CMK (cell line): Measurements from ENCODE around the gene CCNI.
"Not testable (repeated sequence)": the region's sequence is repeated elsewhere in the genome, so short reads cannot be mapped to it uniquely, and the experiment has no call there.

Experiments
- DNase-seq: peaks from one replicate; pipeline ENCODE4 v3.0.0-alpha.2; 2010; ENCODE audit warnings: low read depth

CCNI gene

GRCh38 chr4:77080806-77081205 is 5.0 kb upstream of the CCNI start:
- DNase-seq = not testable (repeated sequence)

DNA sequence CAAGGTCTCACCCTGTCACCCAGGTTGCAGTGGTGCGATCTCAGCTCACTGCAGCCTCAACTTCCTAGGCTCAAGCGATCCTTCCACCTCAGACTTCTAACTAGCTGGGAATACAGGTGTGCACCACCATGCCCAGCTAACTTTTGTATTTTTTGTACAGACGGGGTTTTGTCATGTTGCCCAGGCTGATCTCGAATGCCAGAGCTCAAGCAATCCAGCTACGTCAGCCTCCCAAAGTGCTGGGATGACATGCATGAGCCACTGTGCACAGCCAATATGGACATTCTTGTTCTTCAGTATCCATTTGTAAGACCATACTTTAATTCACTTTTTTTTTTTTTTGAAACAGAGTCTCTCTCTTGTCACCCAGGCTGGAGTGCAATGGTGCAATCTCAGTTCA is 3.5 kb upstream of the CCNI start:
- no peak for DNase-seq

- DNase-seq = no peak
Measured at GRCh38 chr4:77078401-77078800, 2.6 kb upstream of the CCNI start.

DNA sequence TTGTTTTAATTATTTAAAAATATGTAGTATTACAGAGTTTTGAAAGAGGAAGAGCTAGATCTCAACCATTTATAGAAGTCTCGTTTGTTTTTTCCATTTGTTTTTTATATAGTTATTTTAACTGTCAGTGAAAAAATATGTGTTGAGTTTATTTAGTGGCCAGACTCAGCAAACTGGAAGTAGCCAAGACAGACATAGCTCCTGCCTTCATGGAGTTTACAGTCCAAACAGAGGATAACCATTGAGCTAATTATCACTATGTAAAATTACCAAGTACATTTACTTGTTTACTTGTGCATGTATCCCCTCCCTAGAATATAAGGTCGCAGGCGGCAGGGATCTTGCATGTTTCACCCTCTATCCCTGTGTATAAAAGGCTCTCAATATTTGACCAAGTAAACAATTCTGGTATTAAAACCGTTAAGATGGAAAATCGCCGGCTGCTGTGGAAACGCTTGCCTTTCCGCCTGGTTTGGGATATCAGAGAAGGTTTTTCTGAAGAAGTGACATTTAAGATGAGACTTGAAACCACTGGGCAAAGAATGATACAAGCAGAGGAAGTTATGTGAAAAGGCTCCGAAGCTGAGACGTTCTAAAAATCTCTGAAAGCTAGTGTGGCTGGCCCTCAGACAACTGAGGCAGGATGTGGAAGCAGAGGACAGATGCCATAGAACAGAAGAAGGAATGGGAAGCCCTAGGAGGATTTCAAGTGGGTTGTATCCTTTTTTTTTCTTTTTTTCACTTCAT is 1.3 kb upstream of the CCNI start:
- no peak for DNase-seq

GRCh38 chr4:77074981-77075855 is 571 bp downstream of the CCNI start:
- DNase-seq = peak; percentile 59

DNA sequence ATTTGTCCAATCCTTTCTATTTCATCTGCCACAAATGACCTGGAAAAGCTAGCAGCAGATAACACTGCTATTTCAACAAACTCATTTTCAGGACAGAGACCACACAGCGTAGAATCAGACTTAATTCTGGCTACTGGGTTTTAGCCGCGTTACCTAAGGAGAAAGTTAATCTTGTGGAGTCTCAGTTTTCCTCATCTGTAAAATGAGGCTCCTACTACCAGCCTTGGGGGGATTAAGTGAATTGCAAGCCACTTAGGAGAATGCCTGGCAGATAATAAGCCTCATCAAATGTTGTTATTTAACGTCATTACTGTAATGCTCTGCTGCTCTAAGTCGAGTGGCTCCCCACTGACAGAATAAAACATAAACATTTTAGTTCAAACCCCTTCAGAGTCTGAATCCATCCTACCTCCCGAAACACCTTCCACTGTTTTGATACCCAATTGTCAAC is 1.4 kb downstream of the CCNI start:
- no peak for DNase-seq

DNA sequence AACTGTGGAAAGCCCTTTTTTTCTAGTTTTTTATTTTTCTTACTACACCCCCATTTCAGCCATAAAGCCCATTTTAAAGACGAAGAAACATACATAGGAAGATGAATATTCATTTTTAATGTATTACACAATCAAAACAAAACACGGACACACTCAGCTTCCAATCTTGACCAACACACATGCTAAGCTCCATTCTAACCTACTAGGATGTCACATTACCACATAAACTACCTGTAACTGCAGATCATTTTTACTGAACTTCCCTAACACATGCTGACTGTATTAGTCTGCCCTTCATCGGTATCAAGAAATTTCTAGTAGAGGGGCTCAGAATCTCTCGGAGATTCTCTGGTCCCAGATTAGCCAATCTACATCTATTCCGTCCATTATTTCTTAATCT is 1.8 kb downstream of the CCNI start:
- DNase-seq = no peak

GRCh38 chr4:77073106-77073809 is 2.5 kb downstream of the CCNI start:
- DNase-seq = no peak

DNA sequence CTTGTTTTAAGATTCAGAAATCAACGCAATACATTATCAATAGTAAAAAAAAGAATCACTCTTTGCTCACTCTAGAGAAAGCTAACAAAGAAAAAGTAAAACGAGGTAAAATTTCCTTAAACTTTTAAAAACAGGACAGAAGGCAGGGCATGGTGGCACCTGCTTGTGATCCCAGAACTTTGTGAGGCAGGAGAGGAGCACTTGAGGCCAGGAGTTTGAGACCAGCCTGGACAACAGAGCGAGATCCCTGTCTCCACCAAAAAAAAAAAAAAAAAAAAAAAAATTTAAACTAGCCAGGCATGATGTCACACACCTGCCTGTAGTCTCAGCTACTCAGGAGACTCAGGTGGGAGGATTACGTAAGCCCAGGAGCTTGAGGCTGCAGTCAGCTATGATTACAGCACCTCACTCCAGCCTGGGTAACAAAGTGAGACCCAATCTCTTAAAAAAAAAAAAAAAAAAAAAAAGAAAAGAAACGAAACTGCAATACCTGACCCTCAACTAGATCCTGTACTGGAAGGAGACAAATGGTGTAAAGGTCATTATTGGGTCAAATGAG is 3.5 kb downstream of the CCNI start:
- DNase-seq = no peak

GRCh38 chr4:77069514-77069913 is 6.3 kb downstream of the CCNI start:
- not testable (repeated sequence) for DNase-seq

DNA sequence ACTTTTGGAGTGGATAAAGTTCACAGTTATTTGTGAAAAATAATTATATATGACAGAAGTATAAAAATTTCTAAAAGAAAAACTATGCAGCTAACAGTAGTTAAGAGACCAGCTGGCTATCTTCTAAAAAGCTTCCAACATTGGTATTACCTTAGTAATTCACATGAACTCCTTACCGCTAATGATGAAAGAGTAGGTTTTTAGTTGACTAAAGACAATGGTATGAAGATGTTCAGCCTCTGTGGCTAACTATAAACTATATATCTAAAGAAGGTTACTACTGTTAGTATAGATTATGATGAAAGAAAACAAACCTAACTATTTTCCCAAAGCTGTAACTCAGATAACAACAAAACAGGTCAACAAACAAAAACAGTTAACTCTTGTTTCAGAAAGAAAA is 10.4 kb downstream of the CCNI start:
- DNase-seq = no peak

DNA sequence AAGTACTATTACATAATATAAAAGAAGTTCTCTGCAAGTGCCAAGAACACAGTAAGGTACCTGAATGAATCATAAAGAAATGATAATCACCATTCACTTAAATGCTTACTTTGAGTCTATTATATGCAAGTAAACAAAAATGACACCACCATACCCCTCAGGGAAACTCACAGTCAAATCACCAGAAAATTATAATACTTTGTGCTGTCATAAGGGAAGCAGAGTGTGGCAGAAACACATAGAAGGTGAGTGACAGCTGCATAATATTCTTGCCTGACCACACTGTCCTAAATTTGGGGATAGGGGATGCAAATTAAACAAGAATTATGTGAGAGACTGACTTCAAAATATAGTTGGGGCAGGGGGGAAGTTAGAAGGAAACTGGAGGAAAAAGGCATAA is 12.9 kb downstream of the CCNI start:
- DNase-seq = no peak

DNA sequence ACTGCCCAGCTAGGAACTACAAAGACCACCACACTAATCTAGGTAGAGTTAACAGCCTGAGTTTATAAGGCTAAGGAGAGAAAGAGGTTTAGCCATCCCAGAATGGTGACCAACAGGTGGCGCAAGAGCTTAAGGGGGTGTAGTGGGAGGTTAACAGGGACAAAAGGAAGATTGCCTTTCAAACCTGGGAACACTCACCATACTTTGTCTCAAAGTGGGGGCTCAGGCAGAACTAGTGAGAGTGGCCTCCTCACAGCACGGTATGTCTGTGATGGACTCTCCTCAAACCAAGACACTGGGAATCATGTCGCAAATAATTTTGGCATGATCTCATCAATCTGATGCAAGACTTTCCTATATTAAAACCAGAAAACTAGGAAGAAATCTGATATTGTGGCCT is 23.4 kb downstream of the CCNI start:
- peak; percentile 52 for DNase-seq

- no peak for DNase-seq
Measured at GRCh38 chr4:77050962-77051361, 24.8 kb downstream of the CCNI start.

DNA sequence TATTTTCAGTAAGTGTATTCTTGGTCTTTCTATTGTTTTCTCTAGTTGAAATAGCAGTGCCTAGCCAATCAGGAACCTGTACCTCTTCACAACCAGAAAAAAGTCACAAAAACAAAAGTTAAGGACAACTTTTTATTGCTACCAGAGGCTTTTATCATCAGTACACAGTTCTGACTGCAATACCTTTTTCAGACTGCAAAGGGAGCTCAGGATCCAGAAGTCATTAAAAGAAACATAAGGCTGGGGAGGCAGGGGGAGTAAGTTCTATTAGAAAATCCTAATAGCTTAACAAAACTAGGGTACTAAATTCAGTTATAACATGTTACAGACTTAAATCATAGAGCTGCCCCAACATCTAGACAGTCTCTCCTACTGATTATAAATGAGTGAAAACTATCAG is 28.8 kb downstream of the CCNI start:
- no peak for DNase-seq

DNA sequence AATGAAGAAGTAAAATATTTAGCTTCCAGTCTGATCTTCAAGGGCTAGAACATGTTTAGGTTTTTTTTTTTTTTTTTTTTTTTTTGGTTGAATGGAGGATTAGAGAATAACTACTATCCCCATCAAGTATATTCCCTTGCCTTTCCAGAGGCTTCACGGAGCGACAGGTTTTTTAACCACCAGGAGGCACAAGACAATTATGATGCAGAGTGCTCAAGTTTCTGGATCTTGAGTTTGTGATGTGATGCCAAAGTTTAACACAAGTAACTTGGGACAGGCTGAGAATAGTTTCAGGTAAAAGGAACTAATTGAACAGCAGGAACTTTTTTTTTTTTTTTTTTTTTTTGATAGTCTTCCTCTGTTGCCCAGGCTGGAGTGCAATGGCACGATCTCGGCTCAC is 30.3 kb downstream of the CCNI start:
- DNase-seq = no peak

- DNase-seq = no peak
Measured at GRCh38 chr4:77044461-77045150, 31.2 kb downstream of the CCNI start.

GRCh38 chr4:77043507-77044136 is 32.2 kb downstream of the CCNI start:
- DNase-seq = no peak

DNA sequence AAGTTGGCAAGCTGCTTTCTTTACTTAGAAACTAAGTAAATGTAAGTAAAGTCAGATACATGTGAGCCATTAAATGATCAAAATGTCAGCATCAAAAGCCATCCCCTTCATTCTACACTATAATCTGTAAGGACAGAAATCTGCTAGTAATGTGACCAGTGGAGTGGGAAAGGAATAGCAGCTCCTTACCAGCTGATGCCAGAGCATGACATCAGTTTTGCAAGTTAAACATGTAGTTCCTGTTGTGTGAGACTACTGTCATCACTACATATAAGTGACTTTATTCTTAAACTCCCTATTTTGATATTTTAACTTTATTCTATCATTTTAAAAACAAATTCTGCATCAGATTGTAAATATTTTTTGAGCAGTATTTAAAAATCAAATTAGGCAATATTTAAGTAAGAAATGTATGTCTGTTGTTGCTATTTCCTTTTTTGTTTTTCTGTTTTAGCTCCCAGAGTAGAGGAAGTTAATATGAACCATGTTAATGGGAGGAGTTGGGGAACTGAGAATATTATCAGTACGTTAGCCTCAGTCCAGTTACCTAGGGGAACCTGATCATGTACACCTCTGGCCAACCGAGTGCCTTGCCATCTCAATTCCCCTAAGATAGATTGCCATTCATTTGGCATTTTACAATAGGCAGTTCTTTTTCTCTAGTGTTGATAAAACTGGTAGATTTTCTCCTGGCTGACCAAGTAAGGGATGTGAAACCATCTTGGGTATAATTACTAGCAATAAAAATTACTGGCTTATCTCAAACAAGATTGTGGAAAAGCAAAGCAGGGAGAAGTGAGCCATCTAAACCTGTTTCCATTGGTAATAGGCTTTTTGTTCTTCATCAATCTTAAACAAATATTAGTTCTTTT is 34.7 kb downstream of the CCNI start:
- no peak for DNase-seq

DNA sequence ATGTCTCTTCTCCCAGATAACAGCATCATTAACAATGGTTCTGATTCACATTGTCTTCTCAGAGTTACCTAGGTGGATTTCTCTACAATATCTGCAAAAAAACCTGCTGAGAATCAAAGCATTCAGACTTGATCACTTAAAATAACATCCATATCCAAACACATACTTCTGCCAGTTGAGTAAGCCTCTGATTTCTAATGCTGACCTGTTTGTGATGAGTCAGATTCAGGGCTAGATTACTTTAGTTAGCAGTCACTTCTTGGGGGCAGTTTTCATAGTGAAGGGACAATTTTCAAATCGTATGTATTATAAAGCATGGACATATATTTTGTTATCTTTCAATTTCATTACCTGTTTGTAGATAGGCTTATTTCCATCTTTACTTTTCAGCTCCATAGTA is 35.5 kb downstream of the CCNI start:
- no peak for DNase-seq
